Naive thymus-derived CD4-positive, alpha-beta T cell (primary cell): Measurements from ENCODE around the gene CCDC32. TPM values are rescaled to one million over a fixed set of nuclear protein-coding genes. Genes with fewer than 3 reads are reported as not detected.

ENCODE experiments used
- ATAC-seq: fragments of 150-1000 bp; cut with Tn5 transposase; 2 replicates; pipeline ENCODE4 v1.10.0; 2021; ENCODE audit warnings: mild to moderate bottlenecking, moderate library complexity
- CTCF ChIA-PET: fragments of 350-600 bp; sonication (Branson Sonifier 250); formaldehyde crosslinking; loops from one replicate; lab custom pipeline; 2021; ENCODE audit warnings: antibody characterized with exemption; lab: Charles Lee
- POLR2A ChIA-PET: fragments of 350-600 bp; sonication (Branson Sonifier 250); formaldehyde crosslinking; loops from one replicate; lab custom pipeline; 2021; ENCODE audit warnings: antibody characterized with exemption, inconsistent platforms; lab: Charles Lee
- DNase-seq, 9 donors: peaks; one replicate each; pipeline versions ENCODE4 v3.0.0 to v3.0.0-alpha.2; 2020 to 2022; ENCODE audit warnings: mixed read lengths in 1 of 9
- H3K27ac ChIP-seq: one replicate; pipeline ENCODE4 v1.7.0; 2013; ENCODE audit warnings: mild to moderate bottlenecking, low read depth, low read length, moderate library complexity
- H3K27me3 ChIP-seq, 2 donors: one replicate each; pipeline ENCODE4 v1.7.0; 2013; ENCODE audit warnings: low read length in 2 of 2, mild to moderate bottlenecking in 2 of 2, moderate library complexity in 2 of 2; ENCODE audit not compliant: control insufficient read depth in 2 of 2, insufficient read depth in 2 of 2
- H3K36me3 ChIP-seq, 3 experiments: 1 replicate in 2 of 3; 2 replicates in 1 of 3; pipeline ENCODE4 v1.7.0; 2013; ENCODE audit warnings: low read length in 3 of 3, mild to moderate bottlenecking in 3 of 3, moderate library complexity in 1 of 3; ENCODE audit not compliant: insufficient read depth in 3 of 3, control insufficient read depth in 2 of 3
- H3K4me1 ChIP-seq, 2 donors: one replicate each; pipeline ENCODE4 v1.7.0; 2013; ENCODE audit warnings: low read length in 2 of 2, mild to moderate bottlenecking in 2 of 2, moderate library complexity in 1 of 2; ENCODE audit not compliant: control insufficient read depth in 2 of 2, insufficient read depth in 2 of 2
- H3K4me3 ChIP-seq: 2 replicates; pipeline ENCODE4 v1.7.0; 2013; ENCODE audit warnings: mild to moderate bottlenecking, low read length
- H3K9me3 ChIP-seq, 3 experiments: 1 replicate in 2 of 3; 2 replicates in 1 of 3; pipeline ENCODE4 v1.7.0; 2013; ENCODE audit warnings: low read length in 3 of 3; ENCODE audit not compliant: control insufficient read depth in 2 of 3
- H3K27ac Mint-ChIP-seq, 9 donors: one replicate each; pipeline ENCODE4 v1.8.0; 2020 to 2022; ENCODE audit warnings: mixed read lengths in 9 of 9, mild to moderate bottlenecking in 8 of 9, moderate library complexity in 5 of 9, inconsistent platforms in 2 of 9
- H3K27me3 Mint-ChIP-seq, 5 donors: one replicate each; pipeline ENCODE4 v1.8.0; 2021 to 2022; ENCODE audit warnings: mixed read lengths in 5 of 5, mild to moderate bottlenecking in 1 of 5
- H3K36me3 Mint-ChIP-seq, 5 donors: one replicate each; pipeline ENCODE4 v1.8.0; 2020 to 2022; ENCODE audit warnings: mixed read lengths in 5 of 5, mild to moderate bottlenecking in 3 of 5, inconsistent platforms in 1 of 5
- H3K4me1 Mint-ChIP-seq, 7 donors: one replicate each; pipeline ENCODE4 v1.8.0; 2020 to 2022; ENCODE audit warnings: mixed read lengths in 7 of 7, mild to moderate bottlenecking in 3 of 7, inconsistent platforms in 1 of 7
- H3K4me3 Mint-ChIP-seq, 10 donors: one replicate each; pipeline ENCODE4 v1.8.0; 2020 to 2022; ENCODE audit warnings: mild to moderate bottlenecking in 10 of 10, mixed read lengths in 10 of 10, moderate library complexity in 6 of 10, inconsistent platforms in 2 of 10
- H3K9me3 Mint-ChIP-seq, 11 donors: one replicate each; pipeline ENCODE4 v1.8.0; 2020 to 2022; ENCODE audit warnings: mixed read lengths in 11 of 11, mild to moderate bottlenecking in 4 of 11, inconsistent platforms in 1 of 11, moderate library complexity in 1 of 11
- intact Hi-C, 2 donors: fragments of 100-400 bp; cut with micrococcal nuclease; formaldehyde crosslinking; loops; one replicate each; pipeline ENCODE4 v1.15.1; 2023
- polyA plus RNA-seq, 2 donors: library from polyadenylated mRNA; unstranded; fragments of 300-500 nt; fragmentation: Illumina TruSeq; gene quantifications; one replicate each; pipeline ENCODE4 v1.2.3, GENCODE V29; 2021
- total RNA-seq, 6 experiments: library from RNA in 5 of 6; stranded (reverse) in 5 of 6; gene quantifications; 1 replicate in 5 of 6; 2 replicates in 1 of 6; pipeline ENCODE4 v1.2.3 and lab custom pipeline; 2021 to 2026

Gene CCDC32
- total and polyA plus RNA-seq, 7 experiments from 2014 or later: 22.4 to 44.8 (median 35.2) TPM

GRCh38 chr15:40523611-40524010 is 41.2 kb downstream of the CCDC32 start:
- H3K27me3 ChIP-seq: no peaks in the 10 kb centered on the region
- H3K4me3 Mint-ChIP-seq: no peak overlapping the region
- peaks cover 0 to 13% (median 0%) of the 10 kb centered on the region in 5 donors for H3K27me3 Mint-ChIP-seq
- no peak overlapping the region for H3K4me3 ChIP-seq
- intact Hi-C loops: no loop called here
- no peaks in the 10 kb centered on the region for H3K9me3 ChIP-seq
- H3K4me1 ChIP-seq: no peaks in the 10 kb centered on the region
- CTCF ChIA-PET: no interaction called here
- no peak overlapping the region for H3K27ac ChIP-seq
- no peak overlapping the region for H3K27ac Mint-ChIP-seq
- no peak for DNase-seq
- H3K9me3 Mint-ChIP-seq: no peaks in the 10 kb centered on the region
- H3K36me3 Mint-ChIP-seq: peaks cover 0 to 8% (median 0%) of the 10 kb centered on the region in 5 donors
- POLR2A ChIA-PET: no interaction called here
- ATAC-seq: no peak
- no peaks in the 10 kb centered on the region for H3K36me3 ChIP-seq
- peaks cover 0 to 6% (median 4%) of the 10 kb centered on the region in 7 donors for H3K4me1 Mint-ChIP-seq

GRCh38 chr15:40516322-40516721 is 48.5 kb downstream of the CCDC32 start:
- ChIA-PET POLR2A (no interaction called here), CTCF (no interaction called here)
- Mint-ChIP-seq H3K4me1 (peaks cover 8 to 18% (median 10%) of the 10 kb centered on the region in 7 donors), H3K27me3 (peaks cover 22 to 45% (median 24%) of the 10 kb centered on the region in 5 donors), H3K36me3 (peaks cover 0 to 4% (median 0%) of the 10 kb centered on the region in 5 donors), H3K9me3 (peaks cover 0 to 1% (median 0%) of the 10 kb centered on the region in 11 donors), H3K4me3 (no peak overlapping the region), H3K27ac (no peak overlapping the region)
- no peaks in the 10 kb centered on the region for H3K9me3 ChIP-seq
- H3K4me3 ChIP-seq: no peak overlapping the region
- intact Hi-C loops: no loop called here
- H3K27ac ChIP-seq: no peak overlapping the region
- no peaks in the 10 kb centered on the region for H3K36me3 ChIP-seq
- H3K27me3 ChIP-seq: peaks cover 0 to 8% of the 10 kb centered on the region in 2 donors
- no peak for DNase-seq
- ATAC-seq: no peak
- peaks cover 0 to 6% of the 10 kb centered on the region in 2 donors for H3K4me1 ChIP-seq

- H3K4me3 Mint-ChIP-seq: no peak overlapping the region
- no peak overlapping the region for H3K27ac Mint-ChIP-seq
- H3K9me3 Mint-ChIP-seq: peaks cover 0 to 1% (median 0%) of the 10 kb centered on the region in 11 donors
- no peaks in the 10 kb centered on the region for H3K36me3 ChIP-seq
- no peak overlapping the region for H3K27ac ChIP-seq
- ChIA-PET POLR2A (no interaction called here), CTCF (no interaction called here)
- H3K36me3 Mint-ChIP-seq: peaks cover 0 to 4% (median 0%) of the 10 kb centered on the region in 5 donors
- peaks cover 11 to 23% (median 19%) of the 10 kb centered on the region in 7 donors for H3K4me1 Mint-ChIP-seq
- H3K4me3 ChIP-seq: no peak overlapping the region
- no peaks in the 10 kb centered on the region for H3K9me3 ChIP-seq
- DNase-seq (no peak), ATAC-seq (no peak)
- peaks cover 40 to 63% (median 46%) of the 10 kb centered on the region in 5 donors for H3K27me3 Mint-ChIP-seq
- peaks cover 0 to 6% of the 10 kb centered on the region in 2 donors for H3K4me1 ChIP-seq
- intact Hi-C loops: no loop called here
- H3K27me3 ChIP-seq: peaks cover 9 to 15% of the 10 kb centered on the region in 2 donors
Observed at GRCh38 chr15:40513609-40514008, 51.2 kb downstream of the CCDC32 start.

GRCh38 chr15:40512440-40512839 is 52.4 kb downstream of the CCDC32 start:
- H3K4me3 ChIP-seq: no peak overlapping the region
- H3K27ac Mint-ChIP-seq: peak overlapping the region in 2 of 9 donors; percentile 2 to 16
- H3K27me3 ChIP-seq: peaks cover 9 to 19% of the 10 kb centered on the region in 2 donors
- DNase-seq: no peak
- H3K27me3 Mint-ChIP-seq: peaks cover 52 to 73% (median 57%) of the 10 kb centered on the region in 5 donors
- H3K36me3 Mint-ChIP-seq: peaks cover 0 to 4% (median 0%) of the 10 kb centered on the region in 5 donors
- no peak for ATAC-seq
- H3K9me3 ChIP-seq: no peaks in the 10 kb centered on the region
- H3K4me1 Mint-ChIP-seq: peaks cover 15 to 27% (median 22%) of the 10 kb centered on the region in 7 donors
- intact Hi-C loops: no loop called here
- peaks cover 0 to 1% (median 0%) of the 10 kb centered on the region in 11 donors for H3K9me3 Mint-ChIP-seq
- ChIA-PET CTCF (no interaction called here), POLR2A (no interaction called here)
- H3K36me3 ChIP-seq: no peaks in the 10 kb centered on the region
- peak overlapping the region; percentile 12 to 85 (median 68) for H3K4me3 Mint-ChIP-seq
- H3K27ac ChIP-seq: no peak overlapping the region
- peaks cover 0 to 6% of the 10 kb centered on the region in 2 donors for H3K4me1 ChIP-seq

GRCh38 chr15:40511472-40512133 is 53.2 kb downstream of the CCDC32 start:
- CTCF ChIA-PET: no interaction called here
- H3K4me1 Mint-ChIP-seq: peaks cover 20 to 32% (median 27%) of the 10 kb centered on the region in 7 donors
- peak; percentile 56 for ATAC-seq
- H3K27me3 Mint-ChIP-seq: peaks cover 57 to 82% (median 61%) of the 10 kb centered on the region in 5 donors
- POLR2A ChIA-PET: no interaction called here
- H3K27ac Mint-ChIP-seq: peak overlapping the region in 1 of 9 donors; percentile 9
- Histone ChIP-seq H3K4me3 (peak overlapping the region; percentile 18), H3K36me3 (no peaks in the 10 kb centered on the region), H3K27me3 (peaks cover 9 to 19% of the 10 kb centered on the region in 2 donors), H3K4me1 (peaks cover 0 to 11% of the 10 kb centered on the region in 2 donors), H3K27ac (no peak overlapping the region), H3K9me3 (no peaks in the 10 kb centered on the region)
- DNase-seq: peak in 2 of 9 donors; percentile 8 to 43
- peak overlapping the region; percentile 55 to 85 (median 80) for H3K4me3 Mint-ChIP-seq
- H3K9me3 Mint-ChIP-seq: peaks cover 0 to 1% (median 0%) of the 10 kb centered on the region in 11 donors
- H3K36me3 Mint-ChIP-seq: peaks cover 0 to 4% (median 0%) of the 10 kb centered on the region in 5 donors
- intact Hi-C loops: no loop called here

GRCh38 chr15:40511093-40511471 is 53.8 kb downstream of the CCDC32 start:
- Mint-ChIP-seq H3K4me3 (peak overlapping the region; percentile 55 to 85 (median 80)), H3K27ac (peak overlapping the region in 1 of 9 donors; percentile 9), H3K9me3 (peaks cover 0 to 1% (median 0%) of the 10 kb centered on the region in 11 donors), H3K36me3 (peaks cover 0 to 4% (median 0%) of the 10 kb centered on the region in 5 donors), H3K4me1 (peaks cover 20 to 34% (median 27%) of the 10 kb centered on the region in 7 donors), H3K27me3 (peaks cover 62 to 85% (median 66%) of the 10 kb centered on the region in 5 donors)
- Histone ChIP-seq H3K9me3 (no peaks in the 10 kb centered on the region), H3K4me1 (peaks cover 0 to 11% of the 10 kb centered on the region in 2 donors), H3K27me3 (peaks cover 9 to 19% of the 10 kb centered on the region in 2 donors), H3K36me3 (no peaks in the 10 kb centered on the region), H3K4me3 (peak overlapping the region; percentile 18), H3K27ac (no peak overlapping the region)
- ChIA-PET POLR2A (no interaction called here), CTCF (no interaction called here)
- ATAC-seq (peak; percentile 70), DNase-seq (peak in 6 of 9 donors; percentile 19 to 40 (median 20))
- intact Hi-C loops: no loop called here
